ENCODE measurements around the gene PRXL2B.

GRCh38 chr1:2606881-2607621 lies 20.5 kb downstream of the PRXL2B start:
- TF ChIP-seq CTCF (conservative IDR thresholded peaks at IDR 0.05; ENCODE audit: low read depth, low read length) (no peak), EZH2 (IDR thresholded peaks at IDR 0.05; ENCODE audit: borderline replicate concordance, low read depth, low read length, poor library complexity, severe bottlenecking) (no peak)
